SH-SY5Y (cell line): ENCODE data around the gene CPNE5.

Experiments used
- GATA2 ChIP-seq: IDR thresholded peaks from 2 replicates; pipeline ENCODE4 v1.6.1; 2011; ENCODE audit warnings: mild to moderate bottlenecking, low read depth, low read length
- GATA3 ChIP-seq: IDR thresholded peaks from 2 replicates; pipeline ENCODE4 v1.6.1; 2011; ENCODE audit warnings: low read depth, mild to moderate bottlenecking, low read length, moderate library complexity

Gene CPNE5

GRCh38 chr6:36838896-36839748, at the start of gene CPNE5:
TSS of gene CPNE5 (minus strand) at chr6:36839444. CDS start at chr6:36839377, 67 bp downstream.
- TF ChIP-seq GATA2, result no peak
- TF ChIP-seq GATA3, result no peak

- TF ChIP-seq GATA3, result no peak
- TF ChIP-seq GATA2, result no peak
These were observed 48.9 kb upstream of the CPNE5 start for GRCh38 chr6:36888115-36888643.

- TF ChIP-seq GATA2 (no peak), GATA3 (no peak)
These were observed 47.8 kb upstream of the CPNE5 start for GRCh38 chr6:36886950-36887618.

- TF ChIP-seq GATA2, result no peak
These were observed 46.5 kb upstream of the CPNE5 start, which contains the start of gene C6orf89 for GRCh38 chr6:36885461-36886401. TSS of gene C6orf89 (plus strand) at chr6:36885952. CDS start at chr6:36899445, 13,493 bp downstream.

GRCh38 chr6:36884610-36885009, 45.4 kb upstream of the CPNE5 start:
- TF ChIP-seq GATA2 (no peak), GATA3 (no peak)

- TF ChIP-seq GATA2 (no peak), GATA3 (no peak)
These were observed 36.0 kb upstream of the CPNE5 start for GRCh38 chr6:36875250-36875633.

- no peak for TF ChIP-seq GATA3
- TF ChIP-seq GATA2, result peak; percentile 29; the same call in 1 of the 2 replicates
These were observed 35.4 kb upstream of the CPNE5 start, which contains the start of gene PPIL1 for GRCh38 chr6:36874443-36875249. TSS of gene PPIL1 (minus strand) at chr6:36874803. CDS start at chr6:36874772, 31 bp downstream.

GRCh38 chr6:36873612-36874442, 34.6 kb upstream of the CPNE5 start:
- TF ChIP-seq GATA2, result no peak
- no peak for TF ChIP-seq GATA3

GRCh38 chr6:36873115-36873514, 33.9 kb upstream of the CPNE5 start:
- TF ChIP-seq GATA2, result no peak
- no peak for TF ChIP-seq GATA3

- no peak for TF ChIP-seq GATA3
These were observed 32.4 kb upstream of the CPNE5 start for GRCh38 chr6:36871686-36872085.

- TF ChIP-seq GATA3 (no peak), GATA2 (no peak)
These were observed 28.4 kb upstream of the CPNE5 start for GRCh38 chr6:36867471-36868224.

GRCh38 chr6:36865835-36866234, 26.6 kb upstream of the CPNE5 start:
- TF ChIP-seq GATA3 (no peak), GATA2 (no peak)
